Calu3 (cell line): ENCODE results near the gene OR1D5. TPM values are rescaled to one million over a fixed set of nuclear protein-coding genes. Genes with fewer than 3 reads are reported as not detected.

Experiments used
- BruUV-seq: library from RNA; stranded (reverse); fragments of 400-500 nt; replicated peaks from 2 replicates; lab custom pipeline; 2021; lab: Mats Ljungman, UMichigan
- CTCF ChIA-PET: fragments of 300-600 bp; sonication (Branson Sonifier 250); formaldehyde crosslinking; loops from one replicate; lab custom pipeline; 2022; ENCODE audit warnings: antibody characterized with exemption; lab: Charles Lee
- DNase-seq: peaks from one replicate; pipeline ENCODE4 v3.0.0; 2022
- H3K27ac Mint-ChIP-seq: one replicate; pipeline ENCODE4 v1.8.0; 2022; ENCODE audit warnings: mixed read lengths; ENCODE audit not compliant: unreplicated experiment
- H3K27me3 Mint-ChIP-seq: one replicate; pipeline ENCODE4 v1.8.0; 2022; ENCODE audit warnings: mixed read lengths; ENCODE audit not compliant: unreplicated experiment
- H3K36me3 Mint-ChIP-seq: one replicate; pipeline ENCODE4 v1.8.0; 2022; ENCODE audit warnings: mild to moderate bottlenecking, moderate library complexity, mixed read lengths; ENCODE audit not compliant: insufficient read depth, unreplicated experiment
- H3K4me1 Mint-ChIP-seq: one replicate; pipeline ENCODE4 v1.8.0; 2022; ENCODE audit warnings: mild to moderate bottlenecking, low read depth, mixed read lengths; ENCODE audit not compliant: unreplicated experiment
- H3K4me3 Mint-ChIP-seq: one replicate; pipeline ENCODE4 v1.8.0; 2022; ENCODE audit warnings: mild to moderate bottlenecking, low read depth, moderate library complexity, mixed read lengths; ENCODE audit not compliant: unreplicated experiment
- H3K9me3 Mint-ChIP-seq: one replicate; pipeline ENCODE4 v1.8.0; 2022; ENCODE audit warnings: low read depth, mixed read lengths; ENCODE audit not compliant: unreplicated experiment
- CTCF ChIP-seq: fragments of 200-600 bp; IDR thresholded peaks from one replicate; pipeline ENCODE4 v1.8.0; 2022; ENCODE audit warnings: antibody characterized with exemption; ENCODE audit not compliant: unreplicated experiment
- intact Hi-C: fragments of 100-400 bp; cut with micrococcal nuclease; formaldehyde crosslinking; loops from one replicate; pipeline ENCODE4 v1.10.0; 2022; ENCODE audit not compliant: unreplicated experiment
- total RNA-seq: library from RNA; stranded (reverse); gene quantifications from 2 replicates; pipeline ENCODE4 v1.2.3, GENCODE V29; 2022

OR1D5 gene
- total RNA-seq, 1 experiment from 2014 or later, result not detected

- Mint-ChIP-seq H3K27ac (no peak overlapping the region), H3K4me3 (no peak overlapping the region), H3K4me1 (no peaks in the 10 kb centered on the region), H3K9me3 (no peaks in the 10 kb centered on the region), H3K36me3 (peaks cover 17% of the 10 kb centered on the region), H3K27me3 (no peaks in the 10 kb centered on the region)
- CTCF ChIA-PET, result interaction anchor here (0.7 to 1.4 kb wide), 5 partner anchors 9 to 186 kb away, joined by 5 to 10 read pairs (median 6); no protein-coding TSS in a partner anchor
- intact Hi-C loops, result loop anchor here (1.0 to 5.0 kb wide), 2 partner anchors 166 to 185 kb away; no protein-coding TSS in a partner anchor
- peak; percentile 40 for TF ChIP-seq CTCF
- DNase-seq, result peak; percentile 63
- BruUV-seq, result no TSS peak
These were observed 50.4 kb downstream of the OR1D5 start for GRCh38 chr17:3012926-3013581.

Other genes with a start within 250 kb of the OR1D5 start
- gene OR1D2, start 40.8 kb upstream of the OR1D5 start, total RNA-seq, result not detected in 2 replicates
- not detected in 2 replicates for gene OR1G1, start 63.9 kb upstream of the OR1D5 start, total RNA-seq
- gene OR1A2, start 133.9 kb upstream of the OR1D5 start, total RNA-seq, result not detected in 2 replicates
- not detected in 2 replicates for gene OR1A1, start 144.1 kb upstream of the OR1D5 start, total RNA-seq
- gene OR3A1, start 234.8 kb upstream of the OR1D5 start, total RNA-seq, result not detected in 2 replicates